Measurements from ENCODE around the gene KIAA0513. TPM values are rescaled to one million over a fixed set of nuclear protein-coding genes. Genes with fewer than 3 reads are reported as not detected.

The KIAA0513 gene
- total RNA-seq, 1 donor from 2014 or later = 15.5 TPM

DNA sequence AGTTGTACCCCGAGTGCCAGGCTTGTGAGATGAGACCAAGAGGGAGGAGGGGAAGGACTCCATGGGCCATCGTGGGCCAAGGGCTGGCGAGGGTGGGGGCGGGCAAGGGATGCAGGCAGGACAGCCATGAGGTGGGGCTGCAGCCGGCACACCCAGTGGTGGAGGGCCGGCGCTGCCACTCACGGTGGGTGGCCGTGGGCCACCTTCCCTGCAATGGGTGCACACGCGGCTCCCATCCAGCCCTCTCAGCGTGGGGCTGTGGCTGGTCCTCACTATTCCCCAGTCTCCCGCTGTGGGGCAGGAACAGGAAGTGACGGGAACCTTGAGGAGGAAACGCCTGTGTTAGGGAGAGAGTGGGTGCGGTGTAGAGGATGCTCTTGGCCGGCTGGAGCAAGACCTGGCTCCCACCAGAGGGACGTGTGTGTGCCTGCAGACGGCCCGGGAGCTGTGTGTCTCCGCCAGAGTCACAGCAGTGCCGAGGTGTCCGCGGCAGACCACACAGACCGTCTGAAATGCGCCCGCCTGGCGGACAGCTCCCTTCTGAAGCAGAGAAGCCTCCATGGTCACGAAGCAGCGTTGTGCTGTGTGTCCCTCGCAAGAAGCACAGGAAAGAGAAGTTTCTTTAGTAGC lies 61.1 kb downstream of the KIAA0513 start:
- DNase-seq (ENCODE audit: low spot score) = no peak

DNA sequence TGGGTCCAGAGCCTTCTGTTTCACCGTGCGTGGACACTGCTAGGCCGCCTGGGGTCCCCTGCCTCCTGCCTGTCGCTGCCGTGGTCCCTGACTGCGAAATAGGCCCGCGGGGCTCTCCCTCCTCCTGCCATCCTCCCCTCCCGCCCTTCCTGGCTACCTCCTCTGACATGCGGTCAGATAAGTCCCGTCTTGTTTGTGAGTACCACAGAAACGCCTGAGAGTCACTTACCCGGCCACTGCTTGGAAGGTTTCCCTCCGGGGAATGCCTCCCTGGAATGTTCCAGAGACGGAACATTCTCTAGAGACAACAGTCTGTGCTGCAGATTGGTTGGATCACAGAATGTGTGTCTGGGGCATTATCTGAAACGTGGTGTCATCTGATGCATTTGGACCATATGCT lies 61.9 kb downstream of the KIAA0513 start:
- peak; percentile 24 for DNase-seq (ENCODE audit: low spot score)

- DNase-seq (ENCODE audit: low spot score) = no peak
These were observed 62.6 kb downstream of the KIAA0513 start for GRCh38 chr16:85090181-85090580.

- DNase-seq (ENCODE audit: low spot score) = no peak
These were observed 63.4 kb downstream of the KIAA0513 start for GRCh38 chr16:85090873-85091521.

GRCh38 chr16:85091522-85091910 lies 63.9 kb downstream of the KIAA0513 start:
- DNase-seq (ENCODE audit: low spot score) = no peak

DNA sequence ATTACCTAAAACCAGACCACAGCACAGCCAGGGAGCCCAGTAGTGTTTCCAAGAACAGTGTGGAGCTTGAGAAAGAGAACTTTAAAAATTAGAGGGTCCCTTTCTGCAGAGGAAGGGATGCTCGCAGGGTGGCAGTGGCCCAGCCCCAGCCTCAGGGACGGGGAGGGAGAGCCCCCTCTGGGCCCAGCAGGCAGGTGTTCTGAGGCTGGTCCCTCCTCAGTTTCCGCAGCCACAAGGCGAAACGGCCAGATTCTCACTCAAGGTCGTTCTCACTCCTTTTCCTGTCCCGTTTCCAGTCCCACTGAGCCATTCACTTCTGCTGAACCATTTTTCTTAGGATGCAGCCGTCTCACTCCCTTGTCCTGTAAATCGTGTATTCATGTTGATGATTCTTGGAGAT lies 64.7 kb downstream of the KIAA0513 start:
- no peak for DNase-seq (ENCODE audit: low spot score)

DNA sequence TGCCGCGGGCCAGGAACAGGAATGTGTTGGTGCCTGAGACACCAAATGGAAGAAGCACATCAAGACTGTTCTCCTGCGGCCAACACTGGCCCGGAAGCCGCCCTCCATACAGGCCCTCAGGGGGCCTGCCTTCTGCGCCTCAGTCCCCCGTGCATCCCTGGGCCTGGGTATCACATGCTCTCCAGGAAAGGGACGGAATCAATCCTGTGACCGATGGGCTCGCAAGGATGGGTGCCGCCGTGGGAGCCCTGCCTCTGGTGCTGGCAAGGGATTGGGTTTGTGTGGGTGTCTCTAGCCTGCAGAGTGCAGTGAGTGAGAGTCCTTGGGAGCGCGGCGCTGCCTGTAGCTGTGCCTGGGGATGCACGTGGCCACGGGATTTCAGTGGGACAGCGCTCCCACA lies 65.3 kb downstream of the KIAA0513 start:
- DNase-seq (ENCODE audit: low spot score) = no peak

- DNase-seq (ENCODE audit: low spot score) = no peak
These were observed 66.1 kb downstream of the KIAA0513 start for GRCh38 chr16:85093705-85094104.

- DNase-seq (ENCODE audit: low spot score) = no peak
These were observed 66.7 kb downstream of the KIAA0513 start for GRCh38 chr16:85094176-85094805.

GRCh38 chr16:85094812-85095211 lies 67.2 kb downstream of the KIAA0513 start:
- no peak for DNase-seq (ENCODE audit: low spot score)

- DNase-seq (ENCODE audit: low spot score) = no peak
These were observed 69.3 kb downstream of the KIAA0513 start for GRCh38 chr16:85096921-85097320.

- DNase-seq (ENCODE audit: low spot score) = no peak
These were observed 71.0 kb downstream of the KIAA0513 start for GRCh38 chr16:85098565-85098964.

GRCh38 chr16:85100265-85100664 lies 72.7 kb downstream of the KIAA0513 start:
- no peak for DNase-seq (ENCODE audit: low spot score)

GRCh38 chr16:85101956-85102630 lies 74.5 kb downstream of the KIAA0513 start:
- DNase-seq (ENCODE audit: low spot score) = no peak

GRCh38 chr16:85103114-85104079 lies 75.8 kb downstream of the KIAA0513 start:
- DNase-seq (ENCODE audit: low spot score) = no peak

- DNase-seq (ENCODE audit: low spot score) = no peak
These were observed 76.6 kb downstream of the KIAA0513 start for GRCh38 chr16:85104147-85104546.

- DNase-seq (ENCODE audit: low spot score) = no peak
These were observed 77.3 kb downstream of the KIAA0513 start for GRCh38 chr16:85104821-85105391.

GRCh38 chr16:85105475-85105874 lies 77.9 kb downstream of the KIAA0513 start:
- DNase-seq (ENCODE audit: low spot score) = no peak

DNA sequence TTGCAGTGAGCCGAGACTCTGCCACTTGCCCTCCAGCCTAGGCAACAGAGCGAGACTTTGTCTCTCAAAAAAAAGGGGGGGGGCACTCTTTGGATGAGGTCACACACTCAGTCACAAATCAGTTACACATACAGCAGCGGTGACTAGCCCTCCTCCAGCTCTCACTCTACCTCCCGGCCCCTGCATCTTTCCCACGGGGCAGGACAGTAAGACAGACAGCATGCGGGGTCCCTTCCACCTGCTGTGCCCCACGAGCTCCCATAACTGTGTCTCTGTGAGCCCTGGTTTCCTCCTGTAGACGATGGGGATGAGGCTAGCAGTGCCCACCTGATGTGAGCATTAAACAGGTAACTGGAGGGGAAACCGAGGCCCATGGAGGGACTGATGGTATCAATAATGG lies 79.5 kb downstream of the KIAA0513 start:
- no peak for DNase-seq (ENCODE audit: low spot score)

DNA sequence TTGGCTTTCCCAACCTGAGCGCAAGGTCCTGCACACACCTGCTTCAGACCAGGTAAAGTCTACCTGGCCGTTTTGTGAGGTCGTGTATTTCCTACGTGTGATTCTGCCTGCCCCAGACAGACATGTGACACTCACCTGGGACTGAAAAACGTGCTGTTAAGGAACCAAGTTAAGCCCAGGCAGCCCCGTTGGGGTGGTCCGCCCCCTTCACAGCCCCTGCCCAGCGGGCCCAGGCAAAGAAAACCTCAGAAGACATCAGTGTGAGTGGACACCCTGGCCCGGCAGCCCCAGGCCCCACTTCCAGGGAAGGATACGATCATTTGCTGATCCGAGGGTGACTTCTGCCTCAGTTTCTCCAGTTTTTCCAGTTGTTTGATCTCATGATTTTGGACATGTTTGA lies 79.9 kb downstream of the KIAA0513 start:
- DNase-seq (ENCODE audit: low spot score) = no peak

DNA sequence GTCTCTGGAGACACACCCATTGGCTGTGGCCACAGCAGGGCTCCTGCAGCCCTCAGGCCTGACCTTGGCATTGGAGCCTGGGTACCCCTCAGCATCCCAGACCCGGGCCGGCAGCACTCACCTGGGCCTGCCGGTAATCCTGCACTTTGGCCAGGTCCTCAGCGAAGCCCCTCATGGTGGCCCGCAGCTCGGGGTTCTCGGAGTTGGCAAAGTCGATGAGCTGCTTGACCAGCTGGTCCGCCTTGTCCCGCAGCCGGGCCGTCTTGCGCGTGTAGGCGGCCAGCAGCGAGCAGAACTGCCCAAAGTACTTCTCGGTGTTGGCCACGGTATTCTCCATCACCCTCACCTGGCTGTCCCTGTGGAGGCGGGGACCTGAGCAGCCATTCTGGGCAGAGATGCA lies 82.5 kb downstream of the KIAA0513 start:
- DNase-seq (ENCODE audit: low spot score) = no peak
